GM12873 (cell line): Measurements from ENCODE around the gene LYRM9.

Experiments
- CTCF ChIP-seq: IDR thresholded peaks from 2 replicates; pipeline ENCODE4 v1.5.1; 2012; ENCODE audit warnings: low read depth, mild to moderate bottlenecking, moderate library complexity, low read length, control low read depth; ENCODE audit not compliant: insufficient read depth; ENCODE audit errors: missing control alignments

Gene LYRM9

DNA sequence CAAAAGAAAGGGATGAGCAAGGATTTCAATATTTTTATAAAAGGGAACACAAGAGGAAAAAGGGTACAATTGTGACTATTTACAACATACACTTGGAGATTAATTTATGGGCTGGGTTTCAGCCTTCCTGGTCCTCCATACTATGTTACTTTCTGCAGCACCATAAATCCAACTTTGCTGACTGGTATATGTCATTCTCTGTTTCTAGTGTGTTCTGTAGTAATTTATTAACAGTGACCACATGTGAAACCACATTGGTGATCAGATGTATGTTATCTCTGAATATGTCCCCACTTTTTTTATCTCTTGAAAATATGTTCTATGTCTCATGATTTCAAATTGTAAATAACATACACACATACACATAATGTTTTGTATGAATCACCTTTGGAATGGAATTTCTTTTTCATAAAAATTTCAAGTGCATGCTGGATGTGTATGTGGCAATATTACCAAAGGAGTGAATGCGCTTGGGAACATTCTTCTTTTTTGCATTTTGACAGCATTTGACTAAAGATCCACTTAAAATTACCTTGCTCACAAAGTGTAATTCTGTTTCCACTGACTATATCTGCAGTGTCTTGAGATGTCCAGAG lies 2.9 kb upstream of the LYRM9 start:
- no peak for TF ChIP-seq CTCF

- TF ChIP-seq CTCF: no peak
Observed at GRCh38 chr17:27895123-27895895, 2.1 kb upstream of the LYRM9 start.

DNA sequence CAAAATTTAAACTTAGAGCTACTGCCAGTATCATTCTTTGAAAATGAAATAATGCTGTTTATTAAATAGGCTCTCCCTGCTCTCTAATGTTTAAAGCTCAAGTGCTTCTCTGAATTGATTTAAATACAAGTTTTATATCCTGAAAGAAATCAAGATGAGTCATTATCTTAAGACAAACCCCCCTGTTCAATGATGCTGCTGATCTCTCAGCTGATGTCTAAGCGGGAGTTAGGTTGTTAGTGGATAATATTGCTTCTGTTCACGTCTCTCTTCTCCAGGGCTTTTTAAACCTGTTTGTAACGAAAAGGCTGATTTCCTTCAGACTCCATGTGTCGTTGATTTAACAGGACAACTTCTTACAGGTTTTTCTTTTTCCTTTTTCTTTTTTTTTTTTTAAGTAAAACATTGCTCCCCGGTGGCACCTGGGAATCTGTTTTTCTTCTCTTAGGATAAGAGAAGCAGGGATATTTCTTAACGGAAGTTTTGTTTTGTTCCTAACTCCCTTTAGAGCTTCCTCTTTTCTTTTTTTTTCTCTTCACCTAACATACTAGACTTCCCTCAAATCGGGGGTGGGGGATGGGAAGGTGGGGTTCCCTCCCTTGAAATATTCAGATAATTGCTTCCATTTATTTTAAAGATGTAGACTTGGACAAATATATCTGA lies 807 bp upstream of the LYRM9 start:
- no peak for TF ChIP-seq CTCF

DNA sequence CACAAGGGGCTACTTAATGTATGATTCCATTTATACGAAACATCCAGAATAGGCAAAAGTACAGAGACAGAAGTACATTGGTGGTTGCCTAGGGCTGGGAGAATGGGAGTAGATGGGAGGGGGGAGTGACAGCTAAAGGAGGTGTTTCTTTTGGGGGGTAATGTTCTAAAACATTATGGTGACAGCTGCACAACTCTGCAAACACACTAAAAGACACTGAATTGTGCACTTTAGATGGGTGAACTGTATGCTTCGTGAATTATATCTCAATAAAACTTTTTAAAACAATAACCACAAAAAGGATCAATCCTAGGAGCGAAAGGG lies 661 bp downstream of the LYRM9 start:
- TF ChIP-seq CTCF: no peak

DNA sequence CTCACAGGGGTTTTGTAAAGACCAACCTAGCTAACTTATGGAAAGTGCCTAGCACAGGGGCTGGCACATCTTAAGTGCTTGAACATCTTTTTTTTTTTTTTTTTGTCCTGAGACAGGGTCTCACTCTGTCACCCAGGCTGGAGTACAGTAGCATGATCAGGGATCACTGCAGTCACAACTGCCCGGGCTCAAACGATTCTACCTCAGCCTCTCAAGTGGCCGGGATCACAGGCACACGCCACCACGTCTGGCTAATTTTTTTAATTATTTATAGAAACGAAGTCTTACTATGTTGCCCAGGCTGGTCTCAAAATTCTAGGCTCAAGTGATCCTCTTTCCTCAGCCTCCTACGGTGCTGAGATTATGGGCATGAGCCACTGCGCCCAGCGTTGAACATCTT lies 1.3 kb downstream of the LYRM9 start:
- no peak for TF ChIP-seq CTCF

DNA sequence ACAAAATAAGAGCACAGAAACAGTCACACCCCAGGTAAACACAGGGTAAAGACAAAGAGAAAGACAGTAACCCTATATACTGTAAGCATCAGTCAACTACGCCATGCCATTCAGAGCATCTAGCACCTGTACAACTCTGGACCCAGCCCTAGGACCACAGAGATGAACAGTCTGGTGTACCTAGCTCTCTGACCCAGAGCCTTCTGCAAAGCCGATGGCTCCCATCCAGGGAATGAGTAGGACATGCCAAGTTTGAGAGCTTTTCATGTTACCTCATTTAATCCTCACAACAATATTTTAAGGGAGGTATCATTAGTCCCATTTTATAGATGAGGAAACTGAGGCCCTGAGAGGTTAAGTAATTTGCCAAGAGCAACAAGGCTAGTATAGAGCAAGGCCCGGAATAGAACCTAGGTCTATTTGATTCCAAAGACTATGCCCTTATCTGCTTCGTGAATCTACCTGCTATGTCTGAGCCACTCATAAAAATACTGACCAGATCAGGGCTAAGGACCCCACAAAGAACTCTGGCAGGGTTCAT lies 3.4 kb downstream of the LYRM9 start:
- no peak for TF ChIP-seq CTCF

- no peak for TF ChIP-seq CTCF
Observed at GRCh38 chr17:27888945-27889344, 4.2 kb downstream of the LYRM9 start.
